Stimulated activated naive CD4-positive, alpha-beta T cell (primary cell): ENCODE data around the gene LCNL1.
"Not testable (repeated sequence)": the region's sequence is repeated elsewhere in the genome, so short reads cannot be mapped to it uniquely, and the experiment has no call there.

Experiments used
- DNase-seq, 6 experiments: peaks; one replicate each; lab custom pipeline; 2025; lab: John Stamatoyannopoulos, UW

The LCNL1 gene

GRCh38 chr9:136994180-136994887 lies 11.5 kb downstream of the LCNL1 start:
- DNase-seq = no peak

- DNase-seq = no peak
Observed at GRCh38 chr9:136994888-136995230, 12.1 kb downstream of the LCNL1 start.

GRCh38 chr9:136995362-136995761 lies 12.6 kb downstream of the LCNL1 start:
- DNase-seq = no peak

- DNase-seq = no peak
Observed at GRCh38 chr9:136995772-136996311, 13.0 kb downstream of the LCNL1 start.

- peak in 4 of 6 experiments; percentile 20 to 43 (median 24) for DNase-seq
Observed at GRCh38 chr9:136996361-136997292, 13.8 kb downstream of the LCNL1 start, which contains the start of gene CLIC3. Gene CLIC3, minus strand, starts transcription at chr9:136996568. Its CDS starts 25 bp downstream, at chr9:136996543.

GRCh38 chr9:136997371-136997770 lies 14.6 kb downstream of the LCNL1 start:
- DNase-seq = no peak

GRCh38 chr9:136997830-136998234 lies 15.0 kb downstream of the LCNL1 start:
- DNase-seq = no peak

GRCh38 chr9:137000177-137000930 lies 17.6 kb downstream of the LCNL1 start:
- no peak for DNase-seq

- no peak for DNase-seq
Observed at GRCh38 chr9:137001857-137002645, 19.3 kb downstream of the LCNL1 start.

- DNase-seq = no peak
Observed at GRCh38 chr9:137002646-137003041, 19.9 kb downstream of the LCNL1 start.

- not testable (repeated sequence) for DNase-seq
Observed at GRCh38 chr9:137004285-137004684, 21.5 kb downstream of the LCNL1 start.

- no peak for DNase-seq
Observed at GRCh38 chr9:137006116-137007003, 23.6 kb downstream of the LCNL1 start.

GRCh38 chr9:137007108-137007815 lies 24.5 kb downstream of the LCNL1 start:
- DNase-seq = no peak

GRCh38 chr9:137007816-137008270 lies 25.1 kb downstream of the LCNL1 start:
- DNase-seq = no peak

GRCh38 chr9:137008312-137008711 lies 25.5 kb downstream of the LCNL1 start:
- no peak for DNase-seq

GRCh38 chr9:137009217-137009616 lies 26.4 kb downstream of the LCNL1 start:
- no peak for DNase-seq

- DNase-seq = no peak
Observed at GRCh38 chr9:137009938-137010732, 27.3 kb downstream of the LCNL1 start.

- DNase-seq = no peak
Observed at GRCh38 chr9:137011156-137011555, 28.4 kb downstream of the LCNL1 start.
